HG03558 (cell line): ENCODE data around the gene CMC2.

Source experiments
- ATAC-seq: cut with Tn5 transposase; IDR thresholded peaks from one replicate; pipeline ENCODE4 v1.9.1; 2021; ENCODE audit warnings: moderate number of reproducible peaks; ENCODE audit not compliant: unreplicated experiment; ENCODE audit errors: extremely low read depth

CMC2 gene

DNA sequence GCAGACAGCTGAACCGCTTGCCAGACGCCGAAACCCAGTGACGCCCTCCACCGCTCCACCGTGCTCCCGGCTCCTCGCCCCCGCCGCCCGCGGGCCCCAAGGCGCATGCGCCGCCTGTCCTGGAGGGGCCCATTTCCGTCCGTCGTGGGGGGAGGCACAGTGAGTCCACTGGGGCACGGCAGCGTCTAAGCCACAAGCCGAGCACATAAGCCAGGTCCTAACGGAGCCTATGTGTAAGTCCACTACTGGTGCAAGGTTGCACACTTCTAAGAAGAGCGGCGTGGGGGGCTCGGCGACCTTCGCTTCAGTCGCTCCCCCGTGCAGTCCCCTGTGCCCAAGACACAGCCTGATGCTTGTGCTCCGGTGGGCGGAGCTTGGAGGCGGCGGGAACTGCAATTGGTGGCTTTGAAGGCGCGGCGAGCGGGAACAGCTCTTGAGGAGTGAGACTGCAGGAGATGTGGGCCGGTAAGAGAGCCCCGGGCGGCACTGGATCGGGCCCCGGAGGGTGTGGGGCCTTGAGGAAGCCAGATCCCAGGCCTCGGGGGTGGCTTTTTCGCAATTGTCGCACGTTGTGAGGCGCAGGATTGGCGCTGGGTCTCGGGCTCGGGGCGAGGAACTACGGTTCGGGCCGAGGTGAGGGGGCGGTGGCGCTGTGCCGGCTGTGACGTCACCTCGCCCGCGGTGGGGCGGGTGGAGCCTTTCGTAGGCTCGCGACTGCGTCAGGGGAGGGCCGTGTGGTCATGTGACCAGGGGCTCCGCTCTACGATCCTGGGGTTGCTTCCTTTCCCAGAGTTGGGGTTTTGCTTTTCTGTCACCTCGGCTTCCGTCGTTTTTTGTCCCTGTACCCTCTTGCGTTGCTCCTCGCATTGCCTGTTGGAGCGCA, at the start of gene CMC2, which contains the start of gene CENPN:
Gene CMC2, minus strand, starts transcription at position 73 of the 883 bp plus-strand sequence. CDS start 9,491 bp downstream, outside the sequence.
Gene CENPN, plus strand, starts transcription at position 402 of the 883 bp plus-strand sequence. CDS start 4,726 bp downstream, outside the sequence.
- peak; percentile 57 for ATAC-seq

- no peak for ATAC-seq
These were observed 47.1 kb upstream of the CMC2 start for GRCh38 chr16:81053761-81054160.

- ATAC-seq: no peak
These were observed 36.1 kb upstream of the CMC2 start for GRCh38 chr16:81042821-81043220.

- ATAC-seq: no peak
These were observed 35.0 kb upstream of the CMC2 start for GRCh38 chr16:81041696-81042095.

- no peak for ATAC-seq
These were observed 34.2 kb upstream of the CMC2 start for GRCh38 chr16:81040842-81041241.

DNA sequence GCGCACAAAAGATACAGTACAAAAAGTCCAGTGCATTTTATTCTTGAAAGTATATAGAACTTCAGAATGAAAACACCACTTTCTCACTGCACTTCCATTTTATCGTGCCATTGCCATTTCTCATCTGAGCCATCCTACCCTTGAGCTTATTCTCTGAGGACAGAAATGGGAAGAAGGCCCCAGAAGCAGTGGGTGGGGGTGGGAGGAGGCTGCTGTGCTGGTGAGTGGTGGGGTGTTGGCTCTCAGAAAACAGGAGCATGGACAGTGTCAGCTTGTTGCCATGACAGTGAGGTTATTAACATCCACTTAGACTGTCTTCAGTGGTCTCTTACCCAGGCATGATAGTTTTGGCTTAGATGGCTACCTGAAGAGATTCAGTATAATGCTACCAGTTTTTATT, 33.4 kb upstream of the CMC2 start:
- ATAC-seq: no peak

DNA sequence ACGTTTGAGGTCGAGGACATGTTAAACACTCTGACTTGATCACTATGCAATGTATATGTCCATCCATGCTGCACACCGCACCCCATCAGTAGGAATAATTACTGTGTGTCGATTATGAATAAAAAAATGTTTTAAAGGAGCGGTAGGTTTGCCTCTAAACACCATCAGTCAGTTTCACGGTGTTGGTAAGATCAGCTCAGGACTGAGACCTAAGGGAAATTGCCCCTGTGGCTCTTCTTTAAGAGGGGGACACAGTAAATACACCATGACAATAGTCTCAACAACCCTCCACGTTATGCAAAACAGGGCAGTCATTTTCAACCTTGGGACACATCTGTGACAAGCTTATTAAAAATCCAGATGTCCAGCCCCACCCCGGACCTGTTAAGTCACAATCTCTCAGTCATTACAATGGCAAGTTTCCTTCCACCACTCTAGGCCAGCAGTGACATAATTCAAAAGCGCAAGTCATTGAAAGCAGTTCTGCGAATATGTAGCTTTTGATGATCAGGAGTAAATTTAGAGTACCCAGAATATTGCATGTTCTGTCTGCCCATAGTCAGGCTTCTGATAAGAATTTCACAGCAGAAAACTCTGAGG, 30.2 kb upstream of the CMC2 start:
- ATAC-seq: no peak

DNA sequence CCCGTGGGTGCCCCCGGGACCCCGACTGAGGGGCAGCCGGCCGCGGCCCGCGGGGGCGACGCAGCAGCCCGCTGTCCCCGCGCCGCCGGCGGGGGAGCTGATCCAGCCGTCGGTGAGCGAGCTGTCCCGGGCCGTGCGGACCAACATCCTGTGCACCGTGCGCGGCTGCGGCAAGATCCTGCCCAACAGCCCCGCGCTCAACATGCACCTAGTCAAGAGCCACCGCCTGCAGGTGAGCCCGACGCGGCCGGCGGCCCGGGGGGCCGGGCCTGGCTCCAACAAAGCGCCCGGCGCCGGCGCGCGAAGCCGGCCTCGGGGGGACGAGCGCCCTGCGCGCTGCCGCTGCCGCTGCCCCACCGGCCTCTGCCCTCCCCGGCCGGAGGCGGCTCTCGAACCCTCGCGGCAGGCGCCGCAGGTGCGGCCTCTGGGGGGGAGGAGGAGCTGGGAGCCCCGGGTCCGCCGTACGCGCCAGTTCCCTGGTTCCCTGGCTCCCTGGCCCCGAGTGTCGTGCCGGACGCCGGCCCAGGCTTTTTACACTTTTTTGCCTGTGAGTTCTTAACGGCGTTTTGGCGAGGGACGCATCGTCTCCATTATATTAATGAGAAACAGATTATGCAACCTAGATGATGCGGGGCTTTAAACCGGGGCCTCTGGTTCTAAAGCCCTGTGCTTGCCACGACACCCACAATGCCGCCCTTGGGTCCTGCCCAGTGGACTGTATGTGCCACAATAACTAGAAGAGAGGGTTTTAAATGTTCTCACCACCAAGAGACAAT, 29.5 kb upstream of the CMC2 start:
- ATAC-seq: peak; percentile 35

DNA sequence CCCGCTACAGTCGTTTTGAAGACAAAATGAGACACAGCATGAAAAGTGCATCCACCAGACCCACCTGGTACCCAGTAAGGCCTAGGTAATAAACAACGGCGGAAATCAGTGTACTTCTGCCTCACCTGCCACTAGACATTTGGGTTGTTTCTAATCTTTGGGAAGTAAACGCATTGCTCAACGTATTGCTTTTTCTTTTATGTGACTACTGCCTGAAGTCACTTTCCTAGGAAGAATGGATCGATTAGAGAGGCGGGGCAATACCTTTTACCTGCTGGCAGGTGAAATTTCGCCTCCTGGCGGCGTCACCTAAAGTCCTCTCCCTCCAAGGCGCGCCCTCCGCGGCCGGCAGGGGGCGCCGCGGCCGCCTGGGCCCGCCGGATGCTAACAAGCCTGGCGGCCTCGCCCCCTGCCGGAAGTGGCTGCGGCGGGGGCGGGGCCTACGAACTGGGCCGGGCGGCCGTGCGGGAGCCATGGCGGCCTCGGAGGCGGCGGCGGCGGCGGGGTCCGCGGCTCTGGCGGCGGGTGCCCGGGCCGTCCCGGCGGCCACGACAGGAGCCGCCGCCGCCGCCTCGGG, 28.8 kb upstream of the CMC2 start, which contains the start of gene ATMIN:
Gene ATMIN, plus strand, starts transcription at position 445 of the 577 bp plus-strand sequence. Its CDS starts 29 bp downstream, at position 474.
- ATAC-seq: peak; percentile 75

- ATAC-seq: no peak
These were observed 23.4 kb upstream of the CMC2 start for GRCh38 chr16:81029930-81030604.

- ATAC-seq: no peak
These were observed 19.7 kb upstream of the CMC2 start for GRCh38 chr16:81026429-81026828.

- no peak for ATAC-seq
These were observed 11.8 kb upstream of the CMC2 start for GRCh38 chr16:81018496-81018895.

- no peak for ATAC-seq
These were observed 8.0 kb upstream of the CMC2 start for GRCh38 chr16:81014672-81015071.

- ATAC-seq: no peak
These were observed 6.3 kb upstream of the CMC2 start for GRCh38 chr16:81012974-81013373.

- ATAC-seq: no peak
These were observed 1.8 kb upstream of the CMC2 start for GRCh38 chr16:81008505-81008789.

DNA sequence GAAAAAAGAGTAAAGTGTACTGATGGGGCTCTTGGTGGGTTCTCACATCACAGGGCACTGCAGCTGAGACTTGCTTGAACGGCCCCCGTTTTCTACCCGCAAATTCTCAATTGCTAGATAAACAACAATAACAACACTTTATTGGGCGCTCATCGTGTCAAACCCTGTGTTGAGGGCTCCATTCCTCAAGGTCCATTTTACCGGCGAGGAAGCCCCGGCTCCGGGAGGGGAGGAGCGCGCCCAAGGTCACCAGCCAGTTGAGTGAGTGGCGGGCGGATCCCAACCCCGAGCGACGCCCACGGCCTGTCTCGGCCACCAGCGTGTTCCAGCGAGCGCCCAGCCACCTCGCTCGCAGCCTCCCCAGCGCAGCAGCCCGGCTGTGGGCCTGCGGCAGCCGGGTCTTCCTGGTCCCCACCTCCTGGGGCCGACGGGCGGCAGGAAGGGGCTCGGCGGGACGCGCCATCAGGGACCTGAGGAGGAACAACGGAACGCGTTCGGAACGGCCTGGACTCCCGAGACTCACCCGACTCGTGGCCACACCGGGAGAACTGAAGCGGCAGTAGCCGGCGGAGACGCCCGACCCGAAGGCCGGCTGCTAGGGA, 373 bp downstream of the CMC2 start:
- peak; percentile 7 for ATAC-seq

DNA sequence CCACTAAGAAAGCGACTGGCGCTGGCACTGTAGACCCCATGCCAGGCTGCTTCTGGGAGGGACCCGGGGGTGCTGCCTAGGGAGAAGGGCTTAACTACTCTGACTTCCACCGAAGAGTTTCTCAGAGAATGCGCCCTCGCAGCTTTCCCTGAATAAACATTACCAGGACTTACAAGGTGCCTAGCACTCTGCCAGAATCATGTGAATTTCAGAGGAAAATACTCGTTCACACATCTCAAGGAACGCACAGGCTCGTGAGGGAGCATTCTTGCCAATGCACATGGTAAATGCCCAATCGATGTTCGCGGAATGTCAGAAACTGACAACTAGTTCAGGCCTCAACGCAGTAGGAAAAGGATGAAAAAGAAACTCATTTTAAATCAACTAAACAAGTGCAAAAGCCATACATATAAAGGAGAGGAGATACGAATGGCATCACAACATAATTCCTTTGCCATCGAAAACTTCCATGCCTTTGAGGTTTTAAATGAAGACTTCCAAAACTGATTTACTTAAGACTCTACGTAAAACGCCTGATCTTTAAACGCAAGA, 999 bp downstream of the CMC2 start:
- no peak for ATAC-seq

DNA sequence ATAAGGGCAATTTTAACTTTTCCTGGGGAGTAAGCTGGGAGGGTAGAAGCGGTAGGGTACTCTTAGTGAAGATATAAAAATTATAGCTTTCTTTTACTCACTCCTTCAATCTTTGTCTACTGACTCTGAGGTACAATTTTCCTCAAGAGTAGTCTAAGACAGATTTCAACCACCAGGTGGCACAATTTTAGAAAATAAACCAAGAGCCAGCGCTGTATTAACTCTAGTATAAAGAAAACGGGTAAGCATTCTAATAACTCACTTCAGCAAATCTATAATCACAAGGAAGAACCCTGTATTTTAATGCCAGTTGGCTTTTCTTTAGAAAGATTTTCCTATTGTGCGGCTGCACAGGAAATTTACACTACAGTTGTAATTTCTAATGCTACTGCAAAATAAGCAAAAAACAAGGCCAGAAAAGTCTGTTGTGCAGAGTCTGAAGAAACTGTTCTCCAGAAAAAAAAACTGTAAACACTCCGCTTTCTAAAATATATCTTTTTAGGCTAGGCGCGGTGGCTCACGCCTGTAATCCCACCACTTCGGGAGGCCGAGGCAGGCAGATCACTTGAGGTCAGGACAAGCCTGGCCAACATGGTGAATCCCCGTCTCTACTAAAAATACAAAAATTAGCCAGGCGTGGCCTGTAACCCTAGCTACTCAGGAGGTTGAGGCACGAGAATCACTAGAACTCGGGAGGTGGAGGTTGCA, 1.9 kb downstream of the CMC2 start:
- no peak for ATAC-seq
